Islet of Langerhans (tissue), 1 donor: ENCODE data around the gene FIGNL2.

ENCODE experiments used
- FAIRE-seq: peaks from one replicate; lab custom pipeline; 2011; peaks lifted over from hg19 to GRCh38; lab: Jason Lieb, UNC

Gene FIGNL2

DNA sequence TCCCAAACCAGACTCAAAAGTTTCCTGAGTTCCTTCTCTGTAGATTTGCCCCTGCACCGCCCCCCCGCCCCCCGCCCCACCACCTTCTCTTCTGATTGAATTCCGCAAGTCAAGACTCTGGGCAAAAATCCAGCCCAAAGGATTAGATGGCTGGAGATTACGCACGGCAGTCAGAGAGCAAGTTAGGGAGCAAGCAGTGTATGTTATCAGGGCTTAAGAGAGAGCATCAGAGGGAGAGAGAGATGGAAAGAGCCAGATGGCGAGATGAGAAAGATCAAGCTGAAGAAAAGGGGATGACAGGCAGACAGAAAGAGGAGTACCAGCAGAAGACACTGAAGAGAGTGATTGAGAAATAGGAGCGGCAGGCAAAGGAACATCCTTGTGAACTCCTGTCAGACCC is 25.5 kb upstream of the FIGNL2 start:
- no peak for FAIRE-seq

- no peak for FAIRE-seq
Observed at GRCh38 chr12:51873251-51873994, 24.9 kb upstream of the FIGNL2 start.

- FAIRE-seq: no peak
Observed at GRCh38 chr12:51872689-51872981, 24.1 kb upstream of the FIGNL2 start.

DNA sequence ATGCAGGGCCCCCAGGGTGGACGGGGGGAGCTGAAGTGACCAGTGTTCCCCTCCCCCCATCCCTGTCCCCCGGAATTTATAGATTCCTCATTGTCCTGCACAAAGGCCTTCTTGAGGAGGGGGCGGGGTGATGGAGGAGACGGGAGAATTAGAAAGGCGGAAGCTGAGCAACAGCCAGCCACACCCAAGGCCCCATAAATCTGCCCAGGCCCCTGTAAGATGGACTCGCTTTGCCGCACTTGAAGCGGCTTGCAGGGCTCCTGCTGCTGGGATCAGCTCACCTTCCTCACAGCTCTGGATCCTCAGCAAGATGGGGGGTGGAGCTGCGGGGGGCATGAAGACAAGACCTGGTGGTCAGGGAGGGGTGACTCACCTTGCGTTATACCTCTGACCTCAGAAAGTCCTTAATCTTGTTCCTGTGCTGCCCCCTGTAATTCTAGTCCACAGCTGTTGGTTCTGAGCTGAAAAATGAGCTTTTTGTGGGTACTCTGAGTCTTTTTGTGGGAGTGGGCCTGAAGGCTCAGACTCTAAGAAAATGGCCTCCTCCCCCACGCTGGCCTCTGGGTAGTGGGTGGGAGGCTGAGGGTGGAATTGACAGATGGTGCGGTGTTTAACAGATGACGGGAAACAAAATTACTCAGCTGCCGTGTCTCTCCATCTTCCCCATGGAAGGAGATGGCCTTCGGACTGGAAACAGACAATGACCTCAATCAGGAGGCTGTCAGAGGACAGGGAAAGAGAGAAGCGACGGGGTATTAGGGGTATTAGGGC is 23.6 kb upstream of the FIGNL2 start:
- no peak for FAIRE-seq

DNA sequence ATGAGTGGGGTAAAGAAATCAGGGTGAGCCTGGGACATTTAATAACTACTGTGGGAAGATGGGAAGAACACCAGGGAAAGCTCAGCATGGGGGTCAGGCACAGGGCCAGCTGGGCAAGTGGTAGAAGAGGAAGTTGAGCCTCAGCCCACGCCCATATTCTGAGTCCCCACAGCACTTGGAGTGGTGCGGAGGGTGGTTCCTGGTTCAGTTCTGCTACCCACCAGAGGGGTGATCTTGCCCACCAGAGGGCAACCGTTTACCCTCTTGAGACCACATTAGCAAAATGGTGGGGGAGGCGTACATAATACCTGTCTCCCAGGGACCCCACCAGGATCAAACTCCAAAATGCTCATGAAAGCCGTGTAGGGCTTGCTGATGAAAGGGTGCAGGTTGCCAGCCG is 22.6 kb upstream of the FIGNL2 start:
- FAIRE-seq: no peak

DNA sequence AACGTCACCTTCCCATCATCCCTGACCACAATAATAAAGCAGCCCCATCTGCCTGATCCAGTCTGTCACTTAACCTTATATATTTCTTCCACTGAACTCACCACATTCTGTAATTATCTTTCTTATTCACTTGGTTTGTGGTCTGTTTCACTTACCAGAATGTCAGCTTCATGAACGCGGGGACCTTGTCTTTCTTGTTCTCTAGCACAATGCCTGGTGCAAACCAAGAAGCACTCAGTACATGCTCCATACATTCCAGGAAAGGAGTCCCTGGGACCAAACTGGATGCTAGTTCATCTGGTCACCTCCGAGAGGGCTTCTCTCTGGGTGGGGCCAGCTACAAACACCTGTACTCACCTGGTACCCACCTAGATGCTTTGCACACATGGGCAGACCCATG is 22.0 kb upstream of the FIGNL2 start:
- FAIRE-seq: no peak

DNA sequence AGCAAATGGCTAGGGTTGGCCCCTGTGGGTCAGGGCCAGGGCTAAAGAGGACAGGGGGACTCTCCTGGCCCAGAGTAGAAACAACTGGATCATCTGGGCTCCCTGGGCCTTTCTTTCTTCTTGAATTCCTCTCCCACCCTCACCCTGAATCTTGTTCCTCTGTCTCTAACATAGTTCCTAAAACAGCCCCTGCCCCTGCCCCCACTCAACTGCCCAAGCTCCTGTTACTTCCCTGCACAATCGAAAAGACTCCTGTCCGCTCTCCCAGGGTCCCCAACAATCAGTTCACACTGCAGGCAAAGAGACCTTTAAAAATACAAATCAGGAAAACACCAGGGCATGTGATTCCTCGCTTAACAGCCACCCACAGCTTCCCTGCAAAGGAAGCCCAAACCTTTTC is 21.4 kb upstream of the FIGNL2 start:
- FAIRE-seq: no peak

- no peak for FAIRE-seq
Observed at GRCh38 chr12:51869496-51869865, 21.0 kb upstream of the FIGNL2 start.

- FAIRE-seq: no peak
Observed at GRCh38 chr12:51868821-51869495, 20.4 kb upstream of the FIGNL2 start.

- no peak for FAIRE-seq
Observed at GRCh38 chr12:51867796-51868428, 19.4 kb upstream of the FIGNL2 start.

DNA sequence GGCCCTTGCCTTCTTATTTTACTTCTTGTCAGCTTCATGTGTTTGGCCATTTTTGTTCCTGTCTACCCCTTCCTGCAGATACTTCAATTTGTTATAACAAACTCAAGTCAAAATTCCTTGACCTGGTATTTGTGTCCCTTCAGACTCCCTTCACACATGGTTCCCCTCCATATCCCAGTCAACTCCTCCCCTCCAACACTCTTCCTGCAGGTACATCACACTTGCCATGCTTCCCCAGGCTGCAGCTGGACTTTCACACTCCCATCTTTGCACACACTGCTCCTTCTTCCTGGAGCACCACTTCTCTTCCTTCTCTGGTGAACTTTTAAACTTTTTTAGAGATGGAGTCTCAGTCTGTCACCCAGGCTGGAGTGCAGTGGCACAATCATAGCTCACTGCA is 18.9 kb upstream of the FIGNL2 start:
- FAIRE-seq: no peak

DNA sequence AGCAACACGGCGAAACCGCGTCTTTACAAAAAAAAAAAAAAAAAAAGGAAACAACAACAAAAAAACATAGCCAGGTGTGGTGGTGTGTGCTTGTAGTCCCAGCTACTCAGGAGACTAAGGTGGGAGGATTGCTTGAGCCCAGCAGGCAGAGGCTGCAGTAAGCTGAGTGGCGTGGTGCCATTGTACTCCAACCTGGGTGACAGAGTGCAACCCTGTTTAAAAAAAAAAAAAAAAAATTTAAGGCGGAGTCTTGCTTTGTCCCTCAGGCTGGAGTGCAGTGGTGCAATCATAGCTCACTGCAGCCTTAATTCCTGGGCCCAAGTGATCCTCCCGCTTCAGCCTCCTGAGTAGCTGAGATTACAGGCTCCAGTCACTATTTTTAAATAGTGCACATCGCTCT is 18.2 kb upstream of the FIGNL2 start:
- no peak for FAIRE-seq

- FAIRE-seq: no peak
Observed at GRCh38 chr12:51866324-51866723, 17.8 kb upstream of the FIGNL2 start.

DNA sequence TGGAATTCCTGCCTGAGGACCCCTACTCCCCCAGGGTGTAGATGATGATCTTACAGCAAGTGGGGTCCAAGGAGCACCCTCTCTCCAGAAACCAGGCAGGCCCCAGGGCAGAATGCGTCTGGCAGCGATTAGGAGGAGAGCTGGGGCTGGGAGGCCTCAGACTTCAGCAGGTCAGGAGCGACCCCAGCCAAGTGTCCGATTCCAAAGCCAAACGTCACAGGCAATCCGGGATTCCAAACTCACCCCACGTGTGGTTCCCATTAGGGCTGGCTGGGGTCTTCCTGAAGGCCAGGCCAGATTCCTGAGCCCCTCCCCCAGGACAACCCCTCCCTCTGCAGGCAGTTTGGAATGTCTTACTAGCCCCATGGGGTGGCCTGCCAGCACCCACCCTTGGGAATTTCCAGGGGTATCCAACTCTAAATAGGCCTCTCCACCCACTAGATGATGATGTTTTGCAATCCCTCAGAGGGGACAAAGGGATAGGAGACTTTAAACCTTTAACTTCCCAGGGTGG is 17.3 kb upstream of the FIGNL2 start:
- FAIRE-seq: no peak

DNA sequence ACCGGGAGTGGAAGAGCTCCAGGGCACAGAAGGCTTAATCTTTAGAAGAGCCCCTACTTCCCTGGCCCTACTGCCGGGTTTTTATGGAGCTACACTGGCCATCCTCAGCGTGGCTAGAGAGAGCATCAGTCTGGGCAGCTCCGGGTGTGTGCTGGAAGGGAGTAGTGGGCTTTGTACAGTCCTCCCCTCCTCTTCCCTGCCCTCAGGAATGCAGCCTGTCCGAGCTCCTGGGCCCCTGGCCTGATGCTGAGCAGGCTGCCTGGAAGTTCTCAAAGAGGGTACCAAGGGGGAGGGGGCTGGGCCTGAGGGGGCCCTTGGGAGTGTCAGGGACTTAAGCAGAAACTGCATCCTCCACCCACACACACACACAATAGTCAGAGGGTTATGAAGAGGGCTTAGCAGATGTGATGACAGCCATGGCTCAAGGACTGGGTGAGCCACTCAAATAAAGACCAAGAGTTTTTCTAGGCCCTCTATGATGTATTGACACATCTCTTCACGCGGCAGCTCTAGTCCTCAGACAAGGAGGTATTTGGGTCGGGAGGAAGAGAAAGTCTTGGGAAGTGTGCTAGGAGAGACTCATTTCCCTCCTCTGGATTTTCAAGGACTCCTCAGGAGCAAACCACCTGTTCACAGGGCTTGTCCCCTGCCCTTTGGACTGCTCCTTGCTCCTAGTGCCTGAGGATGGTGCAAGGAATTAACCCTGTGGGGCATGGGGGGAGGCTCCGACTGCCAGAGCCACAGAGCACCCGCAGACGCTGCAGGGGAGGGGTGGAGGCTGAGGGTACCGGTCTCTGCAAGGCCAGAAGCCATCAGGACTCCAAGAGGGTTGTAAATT is 16.5 kb upstream of the FIGNL2 start:
- FAIRE-seq: no peak

- no peak for FAIRE-seq
Observed at GRCh38 chr12:51863933-51864832, 15.7 kb upstream of the FIGNL2 start.

GRCh38 chr12:51863363-51863932 is 14.9 kb upstream of the FIGNL2 start:
- FAIRE-seq: no peak

DNA sequence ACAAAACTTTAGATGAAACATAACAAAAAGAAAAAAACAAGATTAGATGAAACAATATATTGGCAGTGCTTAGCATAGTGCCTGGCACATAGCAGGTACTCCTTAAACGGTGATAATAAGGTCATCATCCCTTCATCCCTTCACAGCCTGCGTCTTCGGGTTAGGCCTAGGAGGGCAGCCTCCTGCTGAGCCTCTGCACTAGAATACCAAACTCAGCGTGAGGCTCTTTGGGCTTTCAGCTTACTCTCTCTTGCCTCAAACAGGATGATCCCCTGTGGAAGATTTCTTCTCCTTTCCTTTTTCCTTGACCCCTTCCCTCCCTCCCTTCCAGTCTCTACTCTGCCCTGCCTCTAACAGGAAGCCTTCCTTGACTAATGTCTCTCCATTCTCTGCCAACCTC is 14.4 kb upstream of the FIGNL2 start:
- FAIRE-seq: no peak

GRCh38 chr12:51860986-51861385 is 12.5 kb upstream of the FIGNL2 start:
- FAIRE-seq: no peak

DNA sequence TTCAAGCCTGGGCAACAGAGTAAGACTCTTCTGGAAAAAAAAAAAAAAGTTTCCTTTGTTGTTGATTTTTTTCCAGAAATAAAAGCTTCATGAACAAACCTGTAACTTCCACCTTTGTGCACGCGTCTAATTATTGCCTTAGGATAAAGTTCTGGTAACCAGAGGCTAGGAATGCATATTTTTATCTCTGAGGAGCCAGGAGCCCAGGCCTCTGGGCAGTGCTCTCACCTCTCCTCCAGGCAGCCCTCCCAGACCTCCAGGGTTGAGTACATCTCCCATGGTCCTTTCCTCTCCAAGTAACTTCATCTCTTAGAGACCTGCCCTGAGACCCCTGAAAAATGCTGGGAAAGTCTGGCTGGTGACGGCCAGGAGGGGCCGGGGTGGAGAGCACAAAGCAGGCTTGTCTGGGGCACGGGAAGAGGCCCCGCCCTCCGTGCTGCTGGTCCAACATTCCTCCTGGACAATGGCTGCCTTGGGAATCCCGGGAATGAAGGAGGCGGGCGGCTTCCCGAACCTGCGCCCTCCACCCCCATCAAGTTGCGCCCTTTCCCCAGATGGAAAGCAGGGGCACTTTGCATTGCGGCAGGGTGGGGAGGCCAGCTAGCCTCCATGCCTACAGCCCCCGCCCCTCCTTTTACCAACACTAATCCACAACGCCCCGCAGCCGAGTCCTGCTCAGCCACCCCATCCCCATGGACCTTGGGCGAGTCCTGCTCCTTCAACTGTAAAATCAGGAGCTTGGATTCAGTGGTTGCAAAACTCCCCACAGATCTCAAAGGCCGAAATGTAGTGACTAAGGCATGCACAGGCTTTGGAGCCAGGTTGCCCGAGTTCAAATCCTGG is 7.3 kb upstream of the FIGNL2 start:
- FAIRE-seq: no peak
